AG04449 (cell line): ENCODE data around the gene VGLL4.

Experiments
- CTCF ChIA-PET: fragments of 350-600 bp; formaldehyde crosslinking; extraction: SDS; loops from one replicate; lab custom pipeline; 2021; ENCODE audit warnings: antibody characterized with exemption; lab: Yijun Ruan, JAX
- POLR2A ChIA-PET: fragments of 400-600, 350-600 bp; formaldehyde crosslinking; extraction: SDS; loops from one replicate; lab custom pipeline; 2020; ENCODE audit warnings: antibody characterized with exemption, inconsistent platforms; lab: Yijun Ruan, JAX
- DNase-seq: peaks from one replicate; pipeline ENCODE4 v3.0.0-alpha.2; 2010; ENCODE audit warnings: low read depth, low spot score
- H3K4me3 ChIP-seq: 2 replicates; pipeline ENCODE4 v1.5.1; 2011; ENCODE audit warnings: low read depth, mild to moderate bottlenecking, control low read depth, low read length
- CTCF ChIP-seq: IDR thresholded peaks from one replicate; pipeline ENCODE4 v1.5.1; 2011; ENCODE audit warnings: mild to moderate bottlenecking, moderate library complexity, low read length, control low read depth, inconsistent platforms; ENCODE audit not compliant: insufficient read depth; ENCODE audit errors: missing control alignments

The VGLL4 gene

GRCh38 chr3:11627612-11628011, 16.1 kb downstream of the VGLL4 start:
- H3K4me3 ChIP-seq, result no peak overlapping the region
- ChIA-PET CTCF (no interaction called here), POLR2A (no interaction called here)
- no peak for DNase-seq
- no peak for TF ChIP-seq CTCF

- ChIA-PET CTCF (no interaction called here), POLR2A (interaction anchor here (1.0 kb wide), 1 partner anchor 26 kb away, joined by 4 read pairs; no protein-coding TSS in a partner anchor)
- no peak for DNase-seq
- no peak for TF ChIP-seq CTCF
- no peak overlapping the region for H3K4me3 ChIP-seq
Observed at GRCh38 chr3:11626084-11626463, 17.6 kb downstream of the VGLL4 start.

GRCh38 chr3:11625376-11626083, 18.2 kb downstream of the VGLL4 start:
- no peak for TF ChIP-seq CTCF
- ChIA-PET CTCF (interaction anchor here (0.8 kb wide), 1 partner anchor 10 kb away, joined by 3 read pairs; no protein-coding TSS in a partner anchor), POLR2A (no interaction called here)
- no peak for DNase-seq
- H3K4me3 ChIP-seq, result no peak overlapping the region

GRCh38 chr3:11624704-11625375, 18.9 kb downstream of the VGLL4 start:
- DNase-seq, result no peak
- POLR2A ChIA-PET, result no interaction called here
- H3K4me3 ChIP-seq, result no peak overlapping the region
- CTCF ChIA-PET, result interaction anchor here (0.8 to 1.0 kb wide), 4 partner anchors 8 to 11 kb away, joined by 3 to 4 read pairs (median 3); no protein-coding TSS in a partner anchor
- TF ChIP-seq CTCF, result no peak

- no peak for TF ChIP-seq CTCF
- H3K4me3 ChIP-seq, result no peak overlapping the region
- no peak for DNase-seq
- CTCF ChIA-PET, result interaction anchor here (0.8 to 1.3 kb wide), 4 partner anchors 9 to 12 kb away, joined by 3 to 4 read pairs (median 3); no protein-coding TSS in a partner anchor
- POLR2A ChIA-PET, result no interaction called here
Observed at GRCh38 chr3:11624161-11624560, 19.6 kb downstream of the VGLL4 start.
